ENCODE results near the gene SORBS1.

DNA sequence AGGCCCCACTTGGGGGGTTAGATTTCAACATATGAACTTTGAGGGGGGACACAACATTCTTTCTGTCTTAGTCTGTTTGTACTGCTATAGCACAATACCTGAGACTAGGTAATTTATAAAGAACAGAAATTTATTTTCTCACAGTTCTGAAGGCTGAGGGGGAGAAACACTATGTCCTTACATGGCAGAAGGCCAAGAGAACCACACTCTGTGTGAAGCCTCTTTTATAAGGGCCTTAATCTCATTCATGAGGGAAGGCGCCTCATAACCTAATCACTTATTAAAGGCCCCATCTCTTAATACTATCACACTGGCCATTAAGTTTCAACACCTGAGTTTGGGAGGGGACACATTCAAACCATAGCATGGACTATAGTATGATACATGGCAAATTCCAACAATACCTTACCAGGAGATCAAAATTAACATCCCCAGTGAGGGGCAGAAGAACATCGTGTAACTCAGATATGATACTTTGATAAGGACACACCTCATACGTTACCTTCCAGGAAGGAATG is 261.1 kb downstream of the SORBS1 start:
- TF ChIP-seq, protein P1, sequence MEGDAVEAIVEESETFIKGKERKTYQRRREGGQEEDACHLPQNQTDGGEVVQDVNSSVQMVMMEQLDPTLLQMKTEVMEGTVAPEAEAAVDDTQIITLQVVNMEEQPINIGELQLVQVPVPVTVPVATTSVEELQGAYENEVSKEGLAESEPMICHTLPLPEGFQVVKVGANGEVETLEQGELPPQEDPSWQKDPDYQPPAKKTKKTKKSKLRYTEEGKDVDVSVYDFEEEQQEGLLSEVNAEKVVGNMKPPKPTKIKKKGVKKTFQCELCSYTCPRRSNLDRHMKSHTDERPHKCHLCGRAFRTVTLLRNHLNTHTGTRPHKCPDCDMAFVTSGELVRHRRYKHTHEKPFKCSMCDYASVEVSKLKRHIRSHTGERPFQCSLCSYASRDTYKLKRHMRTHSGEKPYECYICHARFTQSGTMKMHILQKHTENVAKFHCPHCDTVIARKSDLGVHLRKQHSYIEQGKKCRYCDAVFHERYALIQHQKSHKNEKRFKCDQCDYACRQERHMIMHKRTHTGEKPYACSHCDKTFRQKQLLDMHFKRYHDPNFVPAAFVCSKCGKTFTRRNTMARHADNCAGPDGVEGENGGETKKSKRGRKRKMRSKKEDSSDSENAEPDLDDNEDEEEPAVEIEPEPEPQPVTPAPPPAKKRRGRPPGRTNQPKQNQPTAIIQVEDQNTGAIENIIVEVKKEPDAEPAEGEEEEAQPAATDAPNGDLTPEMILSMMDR (IDR thresholded peaks at IDR 0.05): no peak
- no peak for TF ChIP-seq POLR2A (IDR thresholded peaks at IDR 0.05)
